Measurements from ENCODE around the gene ZNF746.

Gene ZNF746

GRCh38 chr7:149496642-149497391 lies 792 bp downstream of the ZNF746 start (continued):
- TF ChIP-seq HOXD13 (CRISPR knock-in tag; IDR thresholded peaks at IDR 0.05; ENCODE audit: borderline replicate concordance) (no peak), ZNF280D (tag by site-specific recombination; IDR thresholded peaks at IDR 0.05) (no peak), ZNF239 (tag by site-specific recombination; IDR thresholded peaks at IDR 0.05) (no peak), ZNF626 (tag by site-specific recombination; IDR thresholded peaks at IDR 0.05) (no peak), ZNF558 (tag by site-specific recombination; IDR thresholded peaks at IDR 0.05) (no peak), ZNF645 (tag by site-specific recombination; IDR thresholded peaks at IDR 0.05) (no peak), ZNF501 (tag by site-specific recombination; IDR thresholded peaks at IDR 0.05) (no peak), ZNF560 (tag by site-specific recombination; IDR thresholded peaks at IDR 0.05; ENCODE audit: borderline replicate concordance) (no peak), BCL6B (tag by site-specific recombination; IDR thresholded peaks at IDR 0.05) (no peak), SP2 (tag by site-specific recombination; IDR thresholded peaks at IDR 0.05) (no peak), KLF9 (tag by site-specific recombination; IDR thresholded peaks at IDR 0.05; ENCODE audit: low read depth) (no peak), ZNF837 (tag by site-specific recombination; IDR thresholded peaks at IDR 0.05) (no peak), ZNF513 (tag by site-specific recombination; IDR thresholded peaks at IDR 0.05) (no peak), REPIN1 (tag by site-specific recombination; IDR thresholded peaks at IDR 0.05; ENCODE audit: low read depth) (no peak), ZNF19 (tag by site-specific recombination; IDR thresholded peaks at IDR 0.05; ENCODE audit: low read depth) (no peak), ZNF341 (tag by site-specific recombination; IDR thresholded peaks at IDR 0.05; ENCODE audit: low read depth) (peak; percentile 76), ZBTB7A (tag by site-specific recombination; IDR thresholded peaks at IDR 0.05; ENCODE audit: low read depth) (no peak), ZEB2 (tag by site-specific recombination; IDR thresholded peaks at IDR 0.05) (no peak), MEIS1 (CRISPR knock-in tag; IDR thresholded peaks at IDR 0.05; ENCODE audit: borderline replicate concordance) (no peak), ZFP37 (tag by site-specific recombination; IDR thresholded peaks at IDR 0.05) (no peak), ZNF398 (tag by site-specific recombination; IDR thresholded peaks at IDR 0.05) (0 out of 2 replicates have a peak, but pooled peaks have one; percentile 21), ZIC2 (tag by site-specific recombination; IDR thresholded peaks at IDR 0.05) (peak; percentile 28; the same call in 1 of the 2 replicates), ZNF140 (tag by site-specific recombination; IDR thresholded peaks at IDR 0.05) (no peak), ZBTB10 (tag by site-specific recombination; IDR thresholded peaks at IDR 0.05) (no peak), ZNF18 (tag by site-specific recombination; IDR thresholded peaks at IDR 0.05) (no peak), ZNF175 (tag by site-specific recombination; IDR thresholded peaks at IDR 0.05) (no peak), ZNF529 (tag by site-specific recombination; IDR thresholded peaks at IDR 0.05; ENCODE audit: insufficient replicate concordance) (no peak)
